ENCODE measurements around the gene TMEM91.

The TMEM91 gene

GRCh38 chr19:41376241-41376997 is at the start of gene TMEM91:
TMEM91 (plus strand) TSS chr19:41376533; CDS start chr19:41378310, 1,777 bp downstream.
- Histone ChIP-seq H3K36me3 (ENCODE audit: control insufficient read depth in 2 of 2, insufficient read depth in 2 of 2, low read length in 2 of 2) (no peaks in the 10 kb centered on the region), H3K9ac (ENCODE audit: low read depth in 1 of 2, low read length in 2 of 2) (peak within 1 kb of the TSS; percentile 52 to 60), H3K27me3 (ENCODE audit: control insufficient read depth in 2 of 2, insufficient read depth in 2 of 2, low read length in 2 of 2) (no peaks in the 10 kb centered on the region), H3K4me3 (ENCODE audit: low read length in 2 of 2) (peak within 1 kb of the TSS; percentile 52 to 63), H3K4me1 (ENCODE audit: control insufficient read depth in 2 of 2, insufficient read depth in 2 of 2, low read length in 2 of 2) (peaks cover 6 to 8% of the 10 kb centered on the region in 2 donors), H3K27ac (ENCODE audit: low read depth in 2 of 2, low read length in 2 of 2) (peak within 1 kb of the TSS in 1 of 2 donors; percentile 43), H3K9me3 (ENCODE audit: control insufficient read depth in 2 of 2, low read length in 2 of 2) (no peaks in the 10 kb centered on the region)

GRCh38 chr19:41327076-41327575 is 49.2 kb upstream of the TMEM91 start:
- Histone ChIP-seq H3K4me3 (ENCODE audit: low read length in 2 of 2) (peak overlapping the region; percentile 44 to 70), H3K4me1 (ENCODE audit: control insufficient read depth in 2 of 2, insufficient read depth in 2 of 2, low read length in 2 of 2) (peaks cover 57 to 62% of the 10 kb centered on the region in 2 donors)

GRCh38 chr19:41327576-41328156 is 48.7 kb upstream of the TMEM91 start:
- Histone ChIP-seq H3K27ac (ENCODE audit: low read depth in 2 of 2, low read length in 2 of 2) (peak overlapping the region; percentile 75 to 78), H3K9ac (ENCODE audit: low read depth in 1 of 2, low read length in 2 of 2) (peak overlapping the region; percentile 63 to 64), H3K4me1 (ENCODE audit: control insufficient read depth in 2 of 2, insufficient read depth in 2 of 2, low read length in 2 of 2) (peaks cover 55 to 61% of the 10 kb centered on the region in 2 donors), H3K4me3 (ENCODE audit: low read length in 2 of 2) (peak overlapping the region; percentile 57 to 70), H3K9me3 (ENCODE audit: control insufficient read depth in 2 of 2, low read length in 2 of 2) (no peaks in the 10 kb centered on the region), H3K27me3 (ENCODE audit: control insufficient read depth in 2 of 2, insufficient read depth in 2 of 2, low read length in 2 of 2) (peaks cover 4 to 13% of the 10 kb centered on the region in 2 donors), H3K36me3 (ENCODE audit: control insufficient read depth in 2 of 2, insufficient read depth in 2 of 2, low read length in 2 of 2) (peaks cover 5 to 8% of the 10 kb centered on the region in 2 donors)

More at GRCh38 chr19:41327076-41327575, 49.2 kb upstream of the TMEM91 start:
- H3K27ac ChIP-seq (ENCODE audit: low read depth in 2 of 2, low read length in 2 of 2), result peak overlapping the region; percentile 75 to 78
- peaks cover 10% of the 10 kb centered on the region in 2 donors for H3K36me3 ChIP-seq (ENCODE audit: control insufficient read depth in 2 of 2, insufficient read depth in 2 of 2, low read length in 2 of 2)
- H3K9me3 ChIP-seq (ENCODE audit: control insufficient read depth in 2 of 2, low read length in 2 of 2), result no peaks in the 10 kb centered on the region
- H3K27me3 ChIP-seq (ENCODE audit: control insufficient read depth in 2 of 2, insufficient read depth in 2 of 2, low read length in 2 of 2), result peaks cover 4 to 13% of the 10 kb centered on the region in 2 donors
- peak overlapping the region; percentile 63 to 64 for H3K9ac ChIP-seq (ENCODE audit: low read depth in 1 of 2, low read length in 2 of 2)

- Histone ChIP-seq H3K27ac (ENCODE audit: low read depth in 2 of 2, low read length in 2 of 2) (peak overlapping the region; percentile 75 to 78), H3K4me3 (ENCODE audit: low read length in 2 of 2) (peak overlapping the region; percentile 57 to 70), H3K4me1 (ENCODE audit: control insufficient read depth in 2 of 2, insufficient read depth in 2 of 2, low read length in 2 of 2) (peaks cover 49 to 55% of the 10 kb centered on the region in 2 donors), H3K9ac (ENCODE audit: low read depth in 1 of 2, low read length in 2 of 2) (peak overlapping the region; percentile 61 to 64), H3K36me3 (ENCODE audit: control insufficient read depth in 2 of 2, insufficient read depth in 2 of 2, low read length in 2 of 2) (peaks cover 5 to 8% of the 10 kb centered on the region in 2 donors), H3K9me3 (ENCODE audit: control insufficient read depth in 2 of 2, low read length in 2 of 2) (no peaks in the 10 kb centered on the region), H3K27me3 (ENCODE audit: control insufficient read depth in 2 of 2, insufficient read depth in 2 of 2, low read length in 2 of 2) (peaks cover 4 to 13% of the 10 kb centered on the region in 2 donors)
Measured at GRCh38 chr19:41328157-41328841, 48.0 kb upstream of the TMEM91 start.

GRCh38 chr19:41328842-41329225 is 47.5 kb upstream of the TMEM91 start:
- Histone ChIP-seq H3K4me1 (ENCODE audit: control insufficient read depth in 2 of 2, insufficient read depth in 2 of 2, low read length in 2 of 2) (peaks cover 48 to 49% of the 10 kb centered on the region in 2 donors), H3K4me3 (ENCODE audit: low read length in 2 of 2) (peak overlapping the region in 1 of 2 donors; percentile 70), H3K27ac (ENCODE audit: low read depth in 2 of 2, low read length in 2 of 2) (peak overlapping the region; percentile 75 to 78), H3K9ac (ENCODE audit: low read depth in 1 of 2, low read length in 2 of 2) (peak overlapping the region in 1 of 2 donors; percentile 6), H3K36me3 (ENCODE audit: control insufficient read depth in 2 of 2, insufficient read depth in 2 of 2, low read length in 2 of 2) (peaks cover 5 to 8% of the 10 kb centered on the region in 2 donors), H3K27me3 (ENCODE audit: control insufficient read depth in 2 of 2, insufficient read depth in 2 of 2, low read length in 2 of 2) (peaks cover 4 to 13% of the 10 kb centered on the region in 2 donors), H3K9me3 (ENCODE audit: control insufficient read depth in 2 of 2, low read length in 2 of 2) (no peaks in the 10 kb centered on the region)

GRCh38 chr19:41330481-41330880 is 45.9 kb upstream of the TMEM91 start:
- peaks cover 5 to 8% of the 10 kb centered on the region in 2 donors for H3K36me3 ChIP-seq (ENCODE audit: control insufficient read depth in 2 of 2, insufficient read depth in 2 of 2, low read length in 2 of 2)
- peaks cover 4 to 13% of the 10 kb centered on the region in 2 donors for H3K27me3 ChIP-seq (ENCODE audit: control insufficient read depth in 2 of 2, insufficient read depth in 2 of 2, low read length in 2 of 2)
- H3K4me3 ChIP-seq (ENCODE audit: low read length in 2 of 2), result no peak overlapping the region
- H3K9me3 ChIP-seq (ENCODE audit: control insufficient read depth in 2 of 2, low read length in 2 of 2), result no peaks in the 10 kb centered on the region
- no peak overlapping the region for H3K9ac ChIP-seq (ENCODE audit: low read depth in 1 of 2, low read length in 2 of 2)
- peaks cover 37 to 41% of the 10 kb centered on the region in 2 donors for H3K4me1 ChIP-seq (ENCODE audit: control insufficient read depth in 2 of 2, insufficient read depth in 2 of 2, low read length in 2 of 2)
- H3K27ac ChIP-seq (ENCODE audit: low read depth in 2 of 2, low read length in 2 of 2), result no peak overlapping the region

- peaks cover 31 to 34% of the 10 kb centered on the region in 2 donors for H3K4me1 ChIP-seq (ENCODE audit: control insufficient read depth in 2 of 2, insufficient read depth in 2 of 2, low read length in 2 of 2)
- H3K27ac ChIP-seq (ENCODE audit: low read depth in 2 of 2, low read length in 2 of 2), result no peak overlapping the region
- H3K9me3 ChIP-seq (ENCODE audit: control insufficient read depth in 2 of 2, low read length in 2 of 2), result no peaks in the 10 kb centered on the region
- no peak overlapping the region for H3K4me3 ChIP-seq (ENCODE audit: low read length in 2 of 2)
- peaks cover 5 to 8% of the 10 kb centered on the region in 2 donors for H3K36me3 ChIP-seq (ENCODE audit: control insufficient read depth in 2 of 2, insufficient read depth in 2 of 2, low read length in 2 of 2)
- H3K9ac ChIP-seq (ENCODE audit: low read depth in 1 of 2, low read length in 2 of 2), result no peak overlapping the region
- H3K27me3 ChIP-seq (ENCODE audit: control insufficient read depth in 2 of 2, insufficient read depth in 2 of 2, low read length in 2 of 2), result peaks cover 3 to 12% of the 10 kb centered on the region in 2 donors
Measured at GRCh38 chr19:41330946-41331678, 45.2 kb upstream of the TMEM91 start.

- no peak overlapping the region for H3K4me3 ChIP-seq (ENCODE audit: low read length in 2 of 2)
- H3K4me1 ChIP-seq (ENCODE audit: control insufficient read depth in 2 of 2, insufficient read depth in 2 of 2, low read length in 2 of 2), result peaks cover 22 to 26% of the 10 kb centered on the region in 2 donors
- H3K9ac ChIP-seq (ENCODE audit: low read depth in 1 of 2, low read length in 2 of 2), result no peak overlapping the region
- peaks cover 5 to 8% of the 10 kb centered on the region in 2 donors for H3K36me3 ChIP-seq (ENCODE audit: control insufficient read depth in 2 of 2, insufficient read depth in 2 of 2, low read length in 2 of 2)
- H3K27me3 ChIP-seq (ENCODE audit: control insufficient read depth in 2 of 2, insufficient read depth in 2 of 2, low read length in 2 of 2), result peaks cover 0 to 3% of the 10 kb centered on the region in 2 donors
- no peak overlapping the region for H3K27ac ChIP-seq (ENCODE audit: low read depth in 2 of 2, low read length in 2 of 2)
- no peaks in the 10 kb centered on the region for H3K9me3 ChIP-seq (ENCODE audit: control insufficient read depth in 2 of 2, low read length in 2 of 2)
Measured at GRCh38 chr19:41332000-41332399, 44.3 kb upstream of the TMEM91 start.

GRCh38 chr19:41332468-41332867 is 43.9 kb upstream of the TMEM91 start:
- no peak overlapping the region for H3K4me3 ChIP-seq (ENCODE audit: low read length in 2 of 2)
- no peak overlapping the region for H3K9ac ChIP-seq (ENCODE audit: low read depth in 1 of 2, low read length in 2 of 2)
- H3K36me3 ChIP-seq (ENCODE audit: control insufficient read depth in 2 of 2, insufficient read depth in 2 of 2, low read length in 2 of 2), result peaks cover 5 to 8% of the 10 kb centered on the region in 2 donors
- H3K27ac ChIP-seq (ENCODE audit: low read depth in 2 of 2, low read length in 2 of 2), result no peak overlapping the region
- H3K9me3 ChIP-seq (ENCODE audit: control insufficient read depth in 2 of 2, low read length in 2 of 2), result no peaks in the 10 kb centered on the region
- H3K27me3 ChIP-seq (ENCODE audit: control insufficient read depth in 2 of 2, insufficient read depth in 2 of 2, low read length in 2 of 2), result peaks cover 0 to 3% of the 10 kb centered on the region in 2 donors
- H3K4me1 ChIP-seq (ENCODE audit: control insufficient read depth in 2 of 2, insufficient read depth in 2 of 2, low read length in 2 of 2), result peaks cover 17 to 22% of the 10 kb centered on the region in 2 donors
